GM10266 (cell line): ENCODE results near the gene TRIM50.
"Not testable (repeated sequence)": the region's sequence is repeated elsewhere in the genome, so short reads cannot be mapped to it uniquely, and the experiment has no call there.

ENCODE experiments used
- DNase-seq: peaks from one replicate; pipeline ENCODE4 v3.0.0; 2012; ENCODE audit errors: extremely low spot score
- CTCF ChIP-seq: IDR thresholded peaks from 2 replicates; pipeline ENCODE4 v1.5.1; 2012; ENCODE audit warnings: mild to moderate bottlenecking, low read depth; ENCODE audit not compliant: control insufficient read depth, insufficient read depth; ENCODE audit errors: missing control alignments

The TRIM50 gene

GRCh38 chr7:73364006-73364728 is 36.3 kb upstream of the TRIM50 start:
- no peak for TF ChIP-seq CTCF
- DNase-seq = no peak

GRCh38 chr7:73363225-73364005 is 35.5 kb upstream of the TRIM50 start:
- no peak for TF ChIP-seq CTCF
- DNase-seq = no peak

- not testable (repeated sequence) for DNase-seq
Observed at GRCh38 chr7:73360590-73360989, 32.7 kb upstream of the TRIM50 start.

- TF ChIP-seq CTCF = no peak
- DNase-seq = no peak
Observed at GRCh38 chr7:73359746-73360375, 32.0 kb upstream of the TRIM50 start.

GRCh38 chr7:73359306-73359705 is 31.4 kb upstream of the TRIM50 start:
- TF ChIP-seq CTCF = no peak
- DNase-seq = no peak

GRCh38 chr7:73358590-73359275 is 30.9 kb upstream of the TRIM50 start:
- no peak for TF ChIP-seq CTCF
- DNase-seq = no peak

- DNase-seq = no peak
- no peak for TF ChIP-seq CTCF
Observed at GRCh38 chr7:73356159-73356558, 28.3 kb upstream of the TRIM50 start.
